BLaER1 (cell line): ENCODE measurements around the gene BCL2L1.

Experiments
- H3K27ac ChIP-seq: shearing (Covaris generic); formaldehyde crosslinking; 2 replicates; pipeline ENCODE4 v1.8.1; 2022
- H3K27me3 ChIP-seq: shearing (Covaris generic); formaldehyde crosslinking; 2 replicates; pipeline ENCODE4 v1.8.1; 2022
- H3K36me3 ChIP-seq: shearing (Covaris generic); formaldehyde crosslinking; 2 replicates; pipeline ENCODE4 v1.8.1; 2022
- H3K4me1 ChIP-seq: shearing (Covaris generic); formaldehyde crosslinking; 2 replicates; pipeline ENCODE4 v1.8.1; 2022
- H3K4me2 ChIP-seq: shearing (Covaris generic); formaldehyde crosslinking; 2 replicates; pipeline ENCODE4 v1.8.1; 2022
- H3K4me3 ChIP-seq: shearing (Covaris generic); formaldehyde crosslinking; 2 replicates; pipeline ENCODE4 v1.8.1; 2022
- H3K9ac ChIP-seq: shearing (Covaris generic); formaldehyde crosslinking; 2 replicates; pipeline ENCODE4 v1.8.1; 2022
- H3K9me3 ChIP-seq: shearing (Covaris generic); formaldehyde crosslinking; 2 replicates; pipeline ENCODE4 v1.8.1; 2022
- H4K20me1 ChIP-seq: shearing (Covaris generic); formaldehyde crosslinking; 2 replicates; pipeline ENCODE4 v1.8.1; 2022
- Cebpa-rat ChIP-seq: shearing (Covaris generic); IDR thresholded peaks from 2 replicates; pipeline ENCODE4 v1.8.1; 2022

BCL2L1 gene

GRCh38 chr20:31722257-31723068 lies at the start of gene BCL2L1:
Gene BCL2L1 (minus strand): TSS chr20:31722868. CDS start chr20:31722218, 650 bp downstream.
- TF ChIP-seq Cebpa-rat, result no peak
- H4K20me1 ChIP-seq, result peaks cover 29% of the 10 kb centered on the region; the same call in 1 of the 2 replicates
- H3K27ac ChIP-seq, result peak within 1 kb of the TSS; percentile 99
- peaks cover 50% of the 10 kb centered on the region for H3K4me1 ChIP-seq
- peak within 1 kb of the TSS; percentile 97 for H3K9ac ChIP-seq
- H3K9me3 ChIP-seq, result no peaks in the 10 kb centered on the region
- H3K27me3 ChIP-seq, result no peaks in the 10 kb centered on the region
- H3K4me2 ChIP-seq, result peak within 1 kb of the TSS; percentile 93
- H3K36me3 ChIP-seq, result peaks cover 22% of the 10 kb centered on the region
- H3K4me3 ChIP-seq, result peak within 1 kb of the TSS; percentile 75

DNA sequence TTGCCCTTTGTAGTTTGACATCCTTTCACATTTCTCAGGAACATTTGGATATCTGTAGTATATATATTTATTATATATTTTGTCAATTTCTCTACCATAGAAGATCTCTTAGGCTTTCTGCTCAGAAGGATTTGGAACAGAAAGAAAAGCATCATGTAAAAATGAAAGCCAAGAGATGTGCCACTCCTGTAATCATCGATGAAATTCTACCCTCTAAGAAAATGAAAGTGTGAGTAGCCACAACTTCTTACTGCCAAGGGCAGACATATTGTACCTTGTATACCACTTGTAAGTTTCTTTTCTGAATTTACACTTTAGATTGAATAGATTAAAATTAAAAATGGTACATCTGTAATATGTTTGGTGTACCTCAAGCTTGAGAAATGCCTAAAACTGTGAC lies 47.6 kb upstream of the BCL2L1 start:
- Histone ChIP-seq H3K27me3 (no peaks in the 10 kb centered on the region), H3K9me3 (no peaks in the 10 kb centered on the region), H3K4me3 (no peak overlapping the region), H3K9ac (no peak overlapping the region), H4K20me1 (peaks cover 46% of the 10 kb centered on the region; the same call in 1 of the 2 replicates), H3K27ac (no peak overlapping the region), H3K4me2 (no peak overlapping the region), H3K4me1 (no peaks in the 10 kb centered on the region), H3K36me3 (peaks cover 98% of the 10 kb centered on the region)
- no peak for TF ChIP-seq Cebpa-rat

DNA sequence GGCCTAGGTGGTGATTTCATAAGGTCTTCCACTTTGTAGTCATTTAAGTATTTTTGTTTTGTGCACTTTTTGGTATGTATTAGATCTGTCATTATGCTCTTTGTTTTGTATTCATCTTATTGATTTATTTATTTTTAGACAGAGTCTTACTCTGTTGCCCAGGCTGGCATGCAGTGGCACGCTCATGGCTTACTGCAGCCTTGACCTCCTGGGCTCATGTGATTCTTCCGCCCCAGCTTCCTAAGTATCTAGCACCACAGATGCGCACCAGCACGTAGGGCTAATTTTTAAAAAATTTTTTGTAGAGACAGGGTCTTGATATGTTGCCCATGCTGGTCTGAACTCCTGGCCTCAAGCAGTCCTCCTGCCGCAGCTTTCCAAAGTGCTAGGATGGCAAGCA lies 47.0 kb upstream of the BCL2L1 start:
- Histone ChIP-seq H3K4me3 (no peak overlapping the region), H3K9ac (no peak overlapping the region), H3K27me3 (no peaks in the 10 kb centered on the region), H4K20me1 (peaks cover 46% of the 10 kb centered on the region; the same call in 1 of the 2 replicates), H3K9me3 (no peaks in the 10 kb centered on the region), H3K4me2 (no peak overlapping the region), H3K36me3 (peaks cover 98% of the 10 kb centered on the region), H3K27ac (no peak overlapping the region), H3K4me1 (no peaks in the 10 kb centered on the region)
- TF ChIP-seq Cebpa-rat, result no peak

- Histone ChIP-seq H3K27ac (no peak overlapping the region), H3K36me3 (peaks cover 98% of the 10 kb centered on the region)
- no peak for TF ChIP-seq Cebpa-rat
Measured at GRCh38 chr20:31767805-31768204, 45.1 kb upstream of the BCL2L1 start.

GRCh38 chr20:31764641-31765305 lies 42.1 kb upstream of the BCL2L1 start:
- no peak for TF ChIP-seq Cebpa-rat
- Histone ChIP-seq H3K27ac (no peak overlapping the region), H3K4me1 (no peaks in the 10 kb centered on the region), H3K27me3 (no peaks in the 10 kb centered on the region), H3K4me2 (no peak overlapping the region), H3K36me3 (peaks cover 98% of the 10 kb centered on the region), H3K9me3 (no peaks in the 10 kb centered on the region), H3K4me3 (no peak overlapping the region), H4K20me1 (peaks cover 59% of the 10 kb centered on the region), H3K9ac (no peak overlapping the region)

More at GRCh38 chr20:31767805-31768204, 45.1 kb upstream of the BCL2L1 start:
- Histone ChIP-seq H3K4me1 (no peaks in the 10 kb centered on the region), H4K20me1 (peaks cover 44% of the 10 kb centered on the region; the same call in 1 of the 2 replicates), H3K9ac (no peak overlapping the region), H3K4me2 (no peak overlapping the region), H3K27me3 (no peaks in the 10 kb centered on the region), H3K4me3 (no peak overlapping the region), H3K9me3 (no peaks in the 10 kb centered on the region)

- no peak overlapping the region for H3K9ac ChIP-seq
- H4K20me1 ChIP-seq, result peaks cover 78% of the 10 kb centered on the region
- H3K4me3 ChIP-seq, result no peak overlapping the region
- peaks cover 99% of the 10 kb centered on the region for H3K36me3 ChIP-seq
- no peaks in the 10 kb centered on the region for H3K4me1 ChIP-seq
- no peak overlapping the region for H3K4me2 ChIP-seq
- H3K27me3 ChIP-seq, result no peaks in the 10 kb centered on the region
- H3K9me3 ChIP-seq, result no peaks in the 10 kb centered on the region
- no peak overlapping the region for H3K27ac ChIP-seq
- no peak for TF ChIP-seq Cebpa-rat
Measured at GRCh38 chr20:31760519-31761240, 38.0 kb upstream of the BCL2L1 start.

GRCh38 chr20:31759836-31760518 lies 37.3 kb upstream of the BCL2L1 start:
- Histone ChIP-seq H3K27me3 (no peaks in the 10 kb centered on the region), H4K20me1 (peaks cover 78% of the 10 kb centered on the region), H3K36me3 (peaks cover 99% of the 10 kb centered on the region), H3K9ac (no peak overlapping the region), H3K4me2 (no peak overlapping the region), H3K4me3 (no peak overlapping the region), H3K9me3 (no peaks in the 10 kb centered on the region), H3K4me1 (no peaks in the 10 kb centered on the region), H3K27ac (no peak overlapping the region)
- TF ChIP-seq Cebpa-rat, result no peak

- H3K4me3 ChIP-seq, result no peak overlapping the region
- H3K27me3 ChIP-seq, result no peaks in the 10 kb centered on the region
- no peak overlapping the region for H3K4me2 ChIP-seq
- no peak overlapping the region for H3K27ac ChIP-seq
- peaks cover 99% of the 10 kb centered on the region for H3K36me3 ChIP-seq
- H3K9me3 ChIP-seq, result no peaks in the 10 kb centered on the region
- no peaks in the 10 kb centered on the region for H3K4me1 ChIP-seq
- peaks cover 78% of the 10 kb centered on the region for H4K20me1 ChIP-seq
- no peak for TF ChIP-seq Cebpa-rat
- no peak overlapping the region for H3K9ac ChIP-seq
Measured at GRCh38 chr20:31758991-31759390, 36.3 kb upstream of the BCL2L1 start.

- Histone ChIP-seq H4K20me1 (peaks cover 83% of the 10 kb centered on the region), H3K4me3 (no peak overlapping the region), H3K27me3 (no peaks in the 10 kb centered on the region), H3K27ac (no peak overlapping the region), H3K4me1 (no peaks in the 10 kb centered on the region), H3K9me3 (no peaks in the 10 kb centered on the region), H3K9ac (no peak overlapping the region), H3K36me3 (peaks cover 99% of the 10 kb centered on the region), H3K4me2 (no peak overlapping the region)
- TF ChIP-seq Cebpa-rat, result no peak
Measured at GRCh38 chr20:31758521-31758920, 35.9 kb upstream of the BCL2L1 start.
